Limb (tissue), 2 donors: ENCODE data around the gene INSIG1.

Experiments used
- DNase-seq, 2 donors: peaks; one replicate each; pipeline ENCODE4 v3.0.0-alpha.2; 2016; ENCODE audit errors: extremely low spot score in 2 of 2

The INSIG1 gene

DNA sequence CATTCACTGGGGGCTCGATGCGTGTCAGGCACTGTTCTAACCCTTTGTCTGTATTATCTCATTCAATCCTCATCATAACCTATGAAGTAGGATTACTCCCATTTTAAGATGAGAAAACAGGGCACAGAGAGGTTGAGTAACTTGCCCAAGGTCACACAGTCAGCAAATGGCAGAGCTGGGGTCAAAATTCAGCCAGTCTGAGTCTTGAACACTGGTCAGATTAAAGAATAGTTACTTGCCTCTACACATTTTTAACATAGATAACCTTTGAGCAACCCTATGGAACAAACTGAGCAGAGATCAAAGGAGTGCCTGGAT lies 27.2 kb downstream of the INSIG1 start:
- DNase-seq, result no peak

GRCh38 chr7:155326385-155326784 lies 28.7 kb downstream of the INSIG1 start:
- no peak for DNase-seq

DNA sequence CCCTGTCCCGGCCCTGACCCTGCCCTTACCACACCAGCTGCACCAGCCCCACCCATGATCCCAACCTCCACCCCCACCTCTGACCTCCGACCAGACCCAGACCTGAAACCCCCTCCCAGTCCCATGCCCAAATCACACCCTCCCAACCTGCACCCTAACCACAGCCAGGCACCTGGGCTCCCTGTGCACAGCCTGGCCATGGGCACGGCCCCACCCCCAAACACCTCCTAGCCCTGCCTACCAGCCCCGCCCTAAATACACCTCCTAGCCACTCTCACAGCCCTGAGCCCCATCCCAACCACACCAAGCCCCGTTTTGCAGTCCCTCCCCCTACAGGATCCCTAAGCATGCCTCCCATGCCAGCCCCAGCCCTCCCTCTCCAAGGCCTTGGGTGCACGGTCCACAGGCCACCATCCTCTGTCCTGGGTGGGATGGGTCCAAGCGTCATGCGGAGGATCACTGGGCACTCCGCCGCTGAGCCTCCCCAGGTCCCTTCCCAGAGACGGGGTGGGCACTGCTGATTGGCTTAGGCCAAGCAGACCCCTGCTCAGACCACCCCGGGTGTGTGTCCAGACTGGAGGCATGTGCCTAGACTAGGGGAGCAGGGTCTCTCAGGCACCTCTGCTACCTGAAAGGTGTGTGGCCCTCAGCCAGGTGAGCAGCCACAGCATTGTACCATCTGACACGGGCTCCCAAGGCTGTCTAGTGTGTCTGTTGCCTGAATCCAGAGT lies 30.1 kb downstream of the INSIG1 start:
- no peak for DNase-seq

GRCh38 chr7:155329225-155329624 lies 31.5 kb downstream of the INSIG1 start:
- DNase-seq, result no peak

DNA sequence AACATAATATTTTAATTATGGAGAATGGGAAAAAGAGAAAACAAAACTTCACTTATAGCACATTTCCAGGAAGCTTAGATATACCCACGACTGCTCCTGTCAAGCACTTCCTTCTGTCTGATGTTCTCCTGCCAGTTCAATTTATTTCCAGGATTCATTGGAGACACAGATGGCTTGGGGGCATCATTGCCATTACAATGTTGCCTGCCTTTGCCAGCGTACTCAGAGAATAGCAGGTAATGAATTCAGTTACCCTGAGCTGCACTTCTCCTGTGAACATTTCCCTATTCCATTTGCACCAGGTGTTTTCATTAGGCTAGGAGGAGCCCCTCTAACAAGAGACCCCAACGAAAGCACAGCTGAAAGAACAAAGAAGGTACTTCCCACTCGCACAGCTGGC lies 33.7 kb downstream of the INSIG1 start:
- no peak for DNase-seq

GRCh38 chr7:155333346-155334234 lies 35.9 kb downstream of the INSIG1 start:
- no peak for DNase-seq

DNA sequence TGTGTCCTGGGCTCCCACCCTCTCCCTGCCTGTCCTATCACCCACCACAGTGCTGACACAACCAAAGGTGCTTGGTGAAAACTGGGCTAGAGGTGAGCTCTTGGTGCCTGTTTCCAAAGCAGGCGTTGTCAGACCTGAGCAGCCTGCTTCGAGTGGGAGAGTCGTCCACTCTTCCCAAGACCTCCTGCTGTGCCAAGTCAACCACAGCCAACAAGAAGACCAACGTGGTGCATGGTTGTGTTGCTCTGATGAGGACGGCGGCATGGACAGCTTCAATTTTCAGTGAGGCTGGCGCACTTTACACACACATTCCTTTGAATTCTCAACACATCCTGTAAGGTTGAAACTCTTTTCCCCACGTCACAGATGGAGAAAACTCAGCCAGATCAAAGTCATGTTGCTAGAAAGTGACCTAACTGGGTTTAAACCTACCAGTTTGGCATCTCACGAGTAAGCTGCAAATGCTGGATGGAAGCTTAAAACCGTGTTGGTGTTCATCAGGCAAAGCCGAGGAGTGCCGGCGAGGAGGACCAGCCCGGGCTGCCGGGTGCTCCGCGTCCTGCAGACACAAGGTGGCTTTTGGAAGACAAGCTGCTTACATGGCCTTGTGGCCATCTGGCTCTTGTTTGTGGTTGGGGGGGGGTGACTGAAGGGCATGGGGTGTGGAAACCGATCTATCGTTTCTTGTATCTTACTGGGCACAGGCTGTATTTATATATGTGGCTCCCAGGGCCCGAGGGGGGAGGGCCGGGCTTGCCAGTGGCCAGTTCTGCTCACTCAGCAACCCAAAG lies 39.3 kb downstream of the INSIG1 start:
- DNase-seq, result no peak

- no peak for DNase-seq
These were observed 40.4 kb downstream of the INSIG1 start for GRCh38 chr7:155337946-155338631.

DNA sequence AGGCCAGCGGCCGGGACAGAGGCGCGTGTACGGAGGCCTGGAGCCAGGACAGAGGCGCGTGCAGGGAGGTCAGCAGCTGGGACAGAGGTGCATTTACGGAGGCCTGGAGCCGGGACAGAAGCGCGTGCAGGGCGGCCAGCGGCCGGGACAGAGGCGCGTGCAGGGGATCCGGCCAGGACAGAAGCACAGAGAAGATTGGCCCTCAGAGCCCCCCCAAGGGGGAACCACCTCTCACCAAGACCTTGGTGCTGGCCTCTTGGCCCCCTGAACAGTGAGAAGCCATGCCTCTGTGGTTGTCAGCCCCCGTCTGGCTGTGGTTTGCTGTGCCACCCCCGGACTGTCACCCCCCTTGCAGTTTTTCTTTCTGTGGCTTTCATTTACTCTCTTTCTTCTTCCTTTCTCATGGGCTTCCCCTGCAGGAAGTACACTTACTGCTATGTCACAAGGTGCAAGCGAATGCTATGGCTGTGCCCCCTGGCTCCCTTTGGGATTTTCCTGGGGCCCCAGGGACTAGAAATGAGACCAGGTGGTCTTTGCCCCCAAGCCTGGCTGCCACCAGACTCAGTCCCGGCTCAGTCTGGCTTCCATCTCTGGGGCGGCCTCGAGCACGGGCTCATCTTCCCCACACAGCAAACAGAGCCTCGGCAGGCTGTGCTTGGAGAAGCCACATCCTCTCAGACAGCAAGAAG lies 41.1 kb downstream of the INSIG1 start:
- DNase-seq, result no peak

DNA sequence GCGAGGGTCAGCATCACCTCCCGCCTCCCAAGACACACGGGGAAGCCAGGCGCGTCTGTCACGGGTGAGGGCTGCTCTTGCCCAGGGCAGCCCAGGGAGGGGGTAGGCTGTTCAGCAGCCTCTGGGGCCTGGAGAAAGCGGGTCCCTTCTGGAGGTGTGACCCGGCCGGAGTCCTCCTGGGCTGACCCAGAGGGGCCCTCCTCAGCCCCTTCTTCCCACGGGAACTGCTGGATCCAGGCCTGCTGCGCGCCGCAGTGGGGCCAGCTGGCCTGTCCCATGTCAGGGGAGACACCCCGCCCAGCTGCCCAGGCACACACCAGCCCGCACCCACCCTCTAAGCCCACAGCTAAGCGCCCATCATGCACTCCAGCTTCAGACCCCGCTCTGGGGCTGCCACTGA lies 41.8 kb downstream of the INSIG1 start:
- DNase-seq, result no peak

DNA sequence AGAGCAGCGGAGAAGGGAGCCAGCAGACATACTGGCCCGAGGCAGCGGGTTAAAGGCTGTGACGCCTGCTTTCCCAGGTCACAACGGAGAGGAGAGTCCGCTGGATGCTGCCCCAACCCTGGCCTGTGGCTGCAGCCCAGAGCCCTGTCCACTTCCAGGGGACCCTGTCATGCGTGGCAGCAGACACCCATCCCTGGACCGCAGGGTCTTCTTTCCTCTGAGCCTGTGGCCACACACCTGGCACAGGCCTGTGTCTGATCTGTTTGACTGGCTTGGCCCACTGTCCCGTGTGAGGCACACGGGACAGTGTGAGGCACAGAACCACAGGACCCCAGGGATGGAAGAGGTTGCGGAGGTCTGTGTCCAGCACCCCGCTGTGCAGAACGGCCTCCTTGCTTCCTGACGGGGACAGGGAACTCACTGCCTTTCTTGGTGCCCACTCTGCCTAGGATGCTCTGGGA lies 42.4 kb downstream of the INSIG1 start:
- no peak for DNase-seq

GRCh38 chr7:155340721-155341120 lies 43.0 kb downstream of the INSIG1 start:
- DNase-seq, result no peak

DNA sequence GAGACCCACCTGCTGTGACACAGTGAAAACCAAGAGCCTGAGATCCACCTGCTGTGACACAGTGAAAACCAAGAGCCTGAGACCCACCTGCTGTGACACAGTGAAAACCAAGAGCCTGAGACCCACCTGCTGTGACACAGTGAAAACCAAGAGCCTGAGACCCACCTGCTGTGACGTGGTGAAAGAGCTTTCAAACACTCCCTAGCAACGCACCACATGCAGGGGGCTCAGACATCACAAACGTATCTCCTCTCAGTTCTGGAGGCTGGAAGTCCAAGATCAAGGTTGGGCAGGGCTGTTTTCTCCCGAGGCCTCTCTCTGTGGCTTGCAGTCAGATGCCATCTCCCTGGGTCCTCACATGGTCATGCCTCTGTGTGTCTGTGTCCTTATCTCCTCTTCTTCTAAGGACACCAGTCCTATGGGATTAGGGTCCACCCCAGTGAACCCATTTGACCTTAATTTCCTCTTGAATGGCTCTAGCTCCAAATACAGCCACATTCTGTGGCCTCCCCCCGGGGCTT lies 43.8 kb downstream of the INSIG1 start:
- DNase-seq, result no peak

- no peak for DNase-seq
These were observed 44.6 kb downstream of the INSIG1 start for GRCh38 chr7:155342313-155342712.

DNA sequence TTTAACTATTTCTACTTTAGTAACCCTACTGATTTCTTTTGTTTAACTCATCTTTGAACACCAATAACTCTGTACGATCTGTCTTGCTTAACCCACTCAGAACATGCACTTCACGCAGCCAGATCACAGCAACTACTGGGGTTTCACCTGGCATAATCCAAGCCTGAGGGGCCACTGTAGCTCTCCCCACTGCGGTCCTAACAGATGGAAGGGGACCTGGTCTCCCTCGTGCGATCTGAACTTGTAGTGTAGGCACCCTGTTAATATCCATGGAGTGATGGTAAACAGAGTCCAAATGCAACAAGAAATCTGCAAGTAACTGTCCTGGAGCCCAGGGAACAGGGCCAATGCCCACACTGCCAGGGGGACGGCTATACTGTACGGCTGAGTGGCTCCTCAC lies 45.5 kb downstream of the INSIG1 start:
- DNase-seq, result no peak

GRCh38 chr7:155343661-155344121 lies 46.0 kb downstream of the INSIG1 start:
- no peak for DNase-seq

DNA sequence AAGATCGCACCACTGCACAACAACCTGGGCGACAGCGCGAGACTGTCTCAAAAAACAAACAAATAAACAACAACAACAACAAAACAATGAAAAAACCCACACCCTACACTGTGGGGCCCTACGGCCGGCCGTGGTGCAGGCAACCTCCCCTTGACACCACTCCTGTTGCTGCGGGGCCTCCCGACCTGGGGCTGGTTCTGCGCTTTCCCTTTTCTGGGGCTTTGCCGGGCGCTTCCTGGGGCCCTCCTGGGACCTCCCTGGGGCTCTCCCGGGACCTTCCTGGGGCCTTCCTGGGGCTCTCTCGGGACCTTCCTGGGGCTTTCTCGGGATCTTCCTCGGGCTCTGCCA lies 46.6 kb downstream of the INSIG1 start:
- no peak for DNase-seq

- peak; percentile 66 to 92 for DNase-seq
These were observed 47.1 kb downstream of the INSIG1 start for GRCh38 chr7:155344618-155345433.

DNA sequence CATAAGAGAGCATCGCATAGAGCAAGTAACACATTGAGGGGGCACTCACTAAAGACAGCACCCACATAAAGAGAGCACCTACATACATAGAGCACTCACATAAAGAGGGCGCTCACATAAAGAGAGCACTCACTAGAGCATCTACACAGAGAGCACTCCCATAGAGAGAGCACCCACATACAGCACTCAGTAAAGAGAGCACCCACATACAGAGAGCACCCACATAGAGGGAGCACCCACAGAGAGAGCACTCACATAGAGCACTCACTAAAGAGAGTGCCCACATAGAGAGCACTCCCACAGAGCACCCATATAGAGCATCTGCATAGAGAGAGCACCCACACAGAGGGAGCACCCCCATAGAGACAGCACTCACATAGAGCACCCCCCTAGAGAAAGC lies 47.8 kb downstream of the INSIG1 start:
- no peak for DNase-seq

- no peak for DNase-seq
These were observed 48.6 kb downstream of the INSIG1 start for GRCh38 chr7:155346285-155346684.
